ENCODE measurements around the gene FAF1.

- no peak for TF ChIP-seq POLR2A (IDR thresholded peaks at IDR 0.05)
- TF ChIP-seq, protein P1, sequence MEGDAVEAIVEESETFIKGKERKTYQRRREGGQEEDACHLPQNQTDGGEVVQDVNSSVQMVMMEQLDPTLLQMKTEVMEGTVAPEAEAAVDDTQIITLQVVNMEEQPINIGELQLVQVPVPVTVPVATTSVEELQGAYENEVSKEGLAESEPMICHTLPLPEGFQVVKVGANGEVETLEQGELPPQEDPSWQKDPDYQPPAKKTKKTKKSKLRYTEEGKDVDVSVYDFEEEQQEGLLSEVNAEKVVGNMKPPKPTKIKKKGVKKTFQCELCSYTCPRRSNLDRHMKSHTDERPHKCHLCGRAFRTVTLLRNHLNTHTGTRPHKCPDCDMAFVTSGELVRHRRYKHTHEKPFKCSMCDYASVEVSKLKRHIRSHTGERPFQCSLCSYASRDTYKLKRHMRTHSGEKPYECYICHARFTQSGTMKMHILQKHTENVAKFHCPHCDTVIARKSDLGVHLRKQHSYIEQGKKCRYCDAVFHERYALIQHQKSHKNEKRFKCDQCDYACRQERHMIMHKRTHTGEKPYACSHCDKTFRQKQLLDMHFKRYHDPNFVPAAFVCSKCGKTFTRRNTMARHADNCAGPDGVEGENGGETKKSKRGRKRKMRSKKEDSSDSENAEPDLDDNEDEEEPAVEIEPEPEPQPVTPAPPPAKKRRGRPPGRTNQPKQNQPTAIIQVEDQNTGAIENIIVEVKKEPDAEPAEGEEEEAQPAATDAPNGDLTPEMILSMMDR (IDR thresholded peaks at IDR 0.05), result no peak
Measured at GRCh38 chr1:50970509-50970887, 10.4 kb upstream of the FAF1 start.
